Astrocyte of the spinal cord (primary cell): ENCODE measurements around the gene OXSR1.
A peak's percentile ranks its signal among the peaks of the same experiment; 100 is the strongest.
"Not testable (repeated sequence)": the region's sequence is repeated elsewhere in the genome, so short reads cannot be mapped to it uniquely, and the experiment has no call there.

Experiments used
- DNase-seq: peaks from one replicate; pipeline ENCODE4 v3.0.0; 2011; ENCODE audit warnings: low read depth, low spot score
- H3K4me3 ChIP-seq: 2 replicates; pipeline ENCODE4 v1.5.1; 2011; ENCODE audit warnings: low read depth, mild to moderate bottlenecking, low read length, moderate library complexity
- in situ Hi-C: cut with HindIII; loops from 2 replicates; pipeline ENCODE4 v1.10.0; 2017; ENCODE audit warnings: low sequenced_read_pairs
- TF ChIP-seq, protein P1 (sequence below): IDR thresholded peaks from 2 replicates; pipeline ENCODE4 v1.5.1; 2012; ENCODE audit warnings: low read depth, mild to moderate bottlenecking, low read length, inconsistent platforms

The OXSR1 gene

DNA sequence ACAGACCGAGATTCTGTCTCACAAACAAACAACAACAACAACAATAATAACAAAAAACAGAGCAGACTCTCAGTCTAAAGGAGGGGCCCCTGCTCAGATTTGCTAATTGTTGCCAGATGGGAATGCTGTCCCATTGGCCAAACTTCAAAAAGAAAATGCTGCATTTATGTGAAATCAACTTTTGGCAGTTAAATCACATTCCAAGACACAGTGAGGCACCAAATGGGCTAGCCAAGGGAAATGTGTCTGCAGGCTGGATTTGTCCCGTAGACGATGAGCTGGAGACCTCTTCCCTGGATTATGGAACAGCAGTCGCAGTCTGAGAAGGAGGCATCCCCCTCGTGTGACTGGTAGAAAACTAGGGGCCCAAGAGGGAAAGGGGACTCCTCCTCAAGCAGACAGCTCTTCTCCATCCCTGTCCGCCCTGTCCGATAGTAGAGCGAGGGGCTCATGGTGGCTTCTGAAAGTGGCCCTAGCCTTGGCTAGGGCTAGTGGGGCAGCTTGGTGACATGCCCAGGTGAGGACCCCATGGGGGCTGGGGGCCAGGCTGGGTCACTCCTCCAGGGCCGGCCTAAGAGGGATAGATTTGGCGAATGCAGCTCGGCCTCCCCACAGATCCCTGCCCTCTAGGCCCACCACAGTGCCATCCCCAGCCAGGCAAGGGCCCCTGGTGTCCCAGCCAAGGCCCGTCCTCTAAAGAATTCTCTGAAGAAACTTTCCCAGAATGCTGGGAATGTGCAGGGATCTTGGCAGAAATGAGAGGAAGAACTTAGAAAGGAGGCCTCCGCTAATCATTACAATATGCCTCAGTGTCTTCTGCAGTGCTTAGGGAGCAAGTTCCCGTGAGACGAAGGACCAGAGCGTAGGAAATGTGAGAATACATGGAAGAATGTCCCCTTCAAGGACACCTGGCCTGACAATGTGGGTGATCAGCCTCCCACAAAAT, 118.7 kb downstream of the OXSR1 start:
- in situ Hi-C loops = no loop called here
- TF ChIP-seq, protein P1, sequence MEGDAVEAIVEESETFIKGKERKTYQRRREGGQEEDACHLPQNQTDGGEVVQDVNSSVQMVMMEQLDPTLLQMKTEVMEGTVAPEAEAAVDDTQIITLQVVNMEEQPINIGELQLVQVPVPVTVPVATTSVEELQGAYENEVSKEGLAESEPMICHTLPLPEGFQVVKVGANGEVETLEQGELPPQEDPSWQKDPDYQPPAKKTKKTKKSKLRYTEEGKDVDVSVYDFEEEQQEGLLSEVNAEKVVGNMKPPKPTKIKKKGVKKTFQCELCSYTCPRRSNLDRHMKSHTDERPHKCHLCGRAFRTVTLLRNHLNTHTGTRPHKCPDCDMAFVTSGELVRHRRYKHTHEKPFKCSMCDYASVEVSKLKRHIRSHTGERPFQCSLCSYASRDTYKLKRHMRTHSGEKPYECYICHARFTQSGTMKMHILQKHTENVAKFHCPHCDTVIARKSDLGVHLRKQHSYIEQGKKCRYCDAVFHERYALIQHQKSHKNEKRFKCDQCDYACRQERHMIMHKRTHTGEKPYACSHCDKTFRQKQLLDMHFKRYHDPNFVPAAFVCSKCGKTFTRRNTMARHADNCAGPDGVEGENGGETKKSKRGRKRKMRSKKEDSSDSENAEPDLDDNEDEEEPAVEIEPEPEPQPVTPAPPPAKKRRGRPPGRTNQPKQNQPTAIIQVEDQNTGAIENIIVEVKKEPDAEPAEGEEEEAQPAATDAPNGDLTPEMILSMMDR = no peak
- peak; percentile 34 for DNase-seq

DNA sequence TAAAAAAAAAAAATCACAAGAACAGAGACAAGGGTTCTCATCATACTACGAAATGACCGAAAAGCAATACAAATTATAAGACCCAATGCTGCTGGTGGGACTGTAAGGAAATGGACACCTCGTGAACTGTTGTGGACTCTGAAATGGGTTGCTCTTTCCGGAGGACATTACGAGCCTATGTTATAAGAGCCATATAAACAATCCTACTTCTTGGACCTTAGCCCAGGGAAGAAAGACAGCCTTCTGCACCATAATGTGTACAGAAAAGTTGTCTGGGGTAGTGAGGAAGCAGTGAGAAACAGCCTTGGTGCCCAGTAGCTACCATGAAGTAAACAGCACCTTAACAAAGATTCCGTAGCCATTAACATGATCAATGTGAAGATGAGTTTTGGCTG, 119.4 kb downstream of the OXSR1 start:
- in situ Hi-C loops = no loop called here
- no peak overlapping the region for H3K4me3 ChIP-seq
- TF ChIP-seq, protein P1 = no peak
- no peak for DNase-seq

More for the DNA sequence above, 118.7 kb downstream of the OXSR1 start:
- H3K4me3 ChIP-seq = no peak overlapping the region

DNA sequence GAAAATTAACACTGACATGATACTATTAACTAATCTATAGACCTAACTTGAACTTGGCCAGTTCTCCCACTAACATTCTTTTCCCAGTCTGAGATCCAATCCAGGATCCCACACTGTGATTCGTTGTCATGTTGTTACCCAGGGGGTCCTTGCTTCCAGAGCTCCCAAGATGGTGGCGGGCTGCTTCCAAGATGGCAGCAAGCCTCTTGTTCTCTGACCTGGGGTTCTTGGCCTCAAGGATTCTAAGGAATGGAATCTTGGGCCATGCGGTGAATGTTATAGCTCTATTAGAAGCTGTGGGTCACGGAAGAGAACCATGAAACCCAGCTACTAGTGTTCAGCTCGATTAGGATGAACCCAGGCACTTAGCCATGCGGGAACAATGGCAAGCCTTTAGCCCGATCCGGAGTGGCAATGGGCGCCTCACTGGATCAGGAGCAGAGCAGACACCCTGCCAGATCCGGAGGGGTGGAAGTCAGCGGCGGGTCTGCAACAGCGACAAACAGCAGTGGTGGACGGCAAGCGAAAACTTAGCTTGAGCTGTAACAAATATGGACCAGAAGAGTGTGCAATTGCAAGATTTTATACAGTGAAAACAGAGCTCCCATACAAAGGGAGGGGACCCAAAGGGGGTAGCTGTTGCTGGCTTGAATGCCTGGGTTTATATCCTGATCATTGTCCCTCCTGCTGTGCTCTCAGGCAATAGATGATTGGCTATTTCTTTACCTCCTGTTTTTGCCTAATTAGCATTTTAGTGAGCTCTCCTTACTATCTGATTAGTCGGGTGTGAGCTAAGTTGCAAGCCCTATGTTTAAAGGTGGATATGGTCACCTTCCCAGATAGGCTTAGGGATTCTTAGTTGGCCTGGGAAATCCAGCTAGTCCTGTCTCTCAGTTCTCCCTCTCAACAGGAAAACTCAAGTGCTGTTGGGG, 124.2 kb downstream of the OXSR1 start:
- DNase-seq, in situ Hi-C loops, H3K4me3 ChIP-seq: not testable (repeated sequence)

DNA sequence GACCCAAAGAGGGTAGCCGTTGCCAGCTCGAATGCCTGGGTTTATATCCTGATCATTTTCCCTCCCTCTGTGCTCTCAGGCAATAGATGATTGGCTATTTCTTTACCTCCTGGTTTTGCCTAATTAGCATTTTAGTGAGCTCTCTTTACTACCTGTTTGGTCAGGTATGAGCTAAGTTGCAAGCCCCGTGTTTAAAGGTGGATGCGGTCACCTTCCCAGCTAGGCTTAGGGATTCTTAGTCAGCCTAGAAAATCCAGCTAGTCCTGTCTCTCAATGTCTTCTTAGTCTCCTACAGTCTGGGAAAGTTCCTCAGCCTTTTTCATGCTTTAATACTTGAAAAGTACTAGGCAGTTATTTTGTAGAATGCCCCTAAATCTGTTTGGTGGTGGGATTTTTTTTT, 131.7 kb downstream of the OXSR1 start:
- DNase-seq, in situ Hi-C loops, H3K4me3 ChIP-seq: not testable (repeated sequence)

DNA sequence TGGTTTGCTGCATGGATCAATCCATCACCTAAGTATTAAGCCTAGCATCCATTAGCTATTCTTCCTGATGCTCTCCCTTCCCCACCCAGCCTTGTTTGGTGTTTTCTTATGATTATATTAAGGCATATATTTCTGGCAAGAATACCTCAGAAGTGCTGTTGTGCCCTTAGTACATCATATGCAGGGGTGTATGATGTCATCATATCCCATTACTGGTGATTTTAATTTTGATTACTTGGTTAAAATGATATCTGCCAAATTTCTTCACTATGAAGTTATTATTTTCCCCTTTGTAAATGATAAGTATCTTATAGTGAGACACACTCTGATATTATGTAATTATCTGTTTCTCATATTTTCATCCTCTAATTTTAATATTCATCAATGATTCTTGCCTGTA, 132.2 kb downstream of the OXSR1 start:
- in situ Hi-C loops = no loop called here
- no peak for DNase-seq
- TF ChIP-seq, protein P1 = no peak
- no peak overlapping the region for H3K4me3 ChIP-seq

DNA sequence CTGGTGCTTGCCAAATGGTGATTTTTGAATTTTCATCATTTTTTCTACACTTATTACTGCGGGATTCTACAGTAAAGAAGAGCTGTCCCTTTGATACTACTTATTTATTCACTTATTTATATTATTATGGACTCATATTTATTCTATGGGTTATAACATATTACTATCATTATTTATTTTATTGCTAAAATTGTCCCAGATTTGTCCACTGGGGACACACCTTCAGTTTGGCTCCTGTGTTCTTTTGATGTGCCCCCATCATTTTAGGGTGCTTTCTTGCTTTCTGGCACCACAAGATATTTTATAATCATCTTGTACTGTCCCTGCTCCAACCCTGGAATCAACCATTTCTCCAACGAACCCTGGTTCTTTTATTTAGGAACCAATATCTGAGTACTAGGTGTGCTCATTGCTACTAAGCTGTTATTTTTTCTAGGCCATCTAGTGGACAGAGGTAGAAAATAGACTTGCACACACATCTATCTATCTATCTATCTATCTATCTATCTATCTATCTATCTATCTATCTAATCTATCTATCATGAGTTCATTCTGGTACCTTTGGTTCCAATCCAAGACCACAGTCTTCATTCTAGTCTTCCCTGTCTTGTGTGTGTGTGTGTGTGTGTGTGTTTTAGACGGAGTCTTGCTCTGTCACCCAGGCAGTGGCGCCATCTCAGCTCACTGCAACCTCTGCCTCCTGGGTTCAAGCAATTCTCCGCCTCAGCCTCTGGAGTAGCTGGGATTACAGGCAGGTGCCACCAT, 132.8 kb downstream of the OXSR1 start:
- H3K4me3 ChIP-seq = no peak overlapping the region
- DNase-seq = peak; percentile 21
- in situ Hi-C loops = no loop called here
- TF ChIP-seq, protein P1 = peak; percentile 51
